GM18951 (cell line): ENCODE results near the gene RRP36.

Experiments used
- POLR2A ChIP-seq: IDR thresholded peaks from 4 replicates; pipeline ENCODE4 v1.6.1; 2011; ENCODE audit warnings: mild to moderate bottlenecking; ENCODE audit not compliant: insufficient read length, insufficient read depth; ENCODE audit errors: extremely low read depth
- in situ Hi-C: fragments of 300-500 bp; cut with MboI; formaldehyde crosslinking; loops from one replicate; pipeline ENCODE4 v1.12.0; 2022; ENCODE audit warnings: low sequenced_read_pairs, mixed read lengths, inconsistent platforms; ENCODE audit not compliant: unreplicated experiment

RRP36 gene

DNA sequence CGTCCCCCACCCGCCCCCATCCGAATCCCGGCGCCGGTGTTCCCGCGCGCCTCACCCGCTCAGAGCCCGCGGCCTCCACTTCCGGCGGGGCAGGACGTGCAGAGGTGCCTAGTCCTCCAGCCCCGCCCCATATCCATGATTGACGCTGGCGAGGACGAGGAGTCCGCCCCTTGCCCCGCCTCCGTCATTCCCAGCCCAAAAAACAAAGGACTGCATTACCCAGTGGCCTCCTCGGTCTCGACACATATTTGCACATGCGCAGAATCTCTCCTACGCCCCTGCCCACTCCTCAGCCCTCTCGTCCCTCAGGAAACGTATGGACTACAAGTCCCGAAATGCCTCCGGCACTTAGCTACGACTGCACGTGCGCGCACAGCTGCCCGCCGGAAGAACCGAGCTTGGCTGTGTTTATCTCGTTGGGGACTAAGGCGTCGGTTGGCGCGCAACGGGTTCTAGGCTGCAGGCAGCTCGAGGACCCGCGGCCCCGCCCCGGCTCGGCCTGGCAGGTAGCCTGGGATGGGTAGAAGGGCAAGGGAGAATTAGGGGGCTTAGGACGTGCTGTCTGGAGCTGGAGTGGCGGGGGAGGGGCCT, 7.5 kb upstream of the RRP36 start, which contains the start of the genes KLHDC3 and MEA1:
TSS of gene KLHDC3 (plus strand) at position 407 of the 591 bp plus-strand sequence. CDS start 2,944 bp downstream, outside the sequence.
TSS of gene MEA1 (minus strand) at position 104 of the 591 bp plus-strand sequence. CDS start 133 bp downstream, outside the sequence.
- TF ChIP-seq POLR2A: peak; percentile 79
- in situ Hi-C loops: no loop called here

DNA sequence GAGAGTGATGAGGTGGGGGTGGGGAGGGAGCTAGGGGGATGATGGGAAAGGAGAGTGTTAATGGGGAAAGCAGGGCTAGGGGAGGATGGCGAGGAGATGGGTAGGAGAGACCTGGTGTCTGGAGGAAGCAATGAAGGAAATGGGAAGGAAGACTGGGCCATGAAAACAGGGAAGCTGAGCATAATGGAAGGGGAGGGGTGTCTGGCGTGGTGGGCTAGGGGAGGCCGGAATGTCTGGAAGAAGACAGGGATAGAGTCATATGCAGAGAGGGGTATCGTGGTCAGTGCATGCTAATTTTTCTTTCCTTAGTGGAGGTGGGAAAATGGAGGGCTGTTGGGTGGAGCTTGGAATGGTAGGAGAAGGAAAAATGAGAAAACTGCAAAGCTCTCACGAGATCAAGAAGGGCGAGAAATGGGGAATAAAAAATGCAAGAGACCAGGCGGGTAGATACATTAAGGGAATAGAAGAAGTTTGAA, 7.0 kb upstream of the RRP36 start:
- TF ChIP-seq POLR2A: no peak
- in situ Hi-C loops: no loop called here

DNA sequence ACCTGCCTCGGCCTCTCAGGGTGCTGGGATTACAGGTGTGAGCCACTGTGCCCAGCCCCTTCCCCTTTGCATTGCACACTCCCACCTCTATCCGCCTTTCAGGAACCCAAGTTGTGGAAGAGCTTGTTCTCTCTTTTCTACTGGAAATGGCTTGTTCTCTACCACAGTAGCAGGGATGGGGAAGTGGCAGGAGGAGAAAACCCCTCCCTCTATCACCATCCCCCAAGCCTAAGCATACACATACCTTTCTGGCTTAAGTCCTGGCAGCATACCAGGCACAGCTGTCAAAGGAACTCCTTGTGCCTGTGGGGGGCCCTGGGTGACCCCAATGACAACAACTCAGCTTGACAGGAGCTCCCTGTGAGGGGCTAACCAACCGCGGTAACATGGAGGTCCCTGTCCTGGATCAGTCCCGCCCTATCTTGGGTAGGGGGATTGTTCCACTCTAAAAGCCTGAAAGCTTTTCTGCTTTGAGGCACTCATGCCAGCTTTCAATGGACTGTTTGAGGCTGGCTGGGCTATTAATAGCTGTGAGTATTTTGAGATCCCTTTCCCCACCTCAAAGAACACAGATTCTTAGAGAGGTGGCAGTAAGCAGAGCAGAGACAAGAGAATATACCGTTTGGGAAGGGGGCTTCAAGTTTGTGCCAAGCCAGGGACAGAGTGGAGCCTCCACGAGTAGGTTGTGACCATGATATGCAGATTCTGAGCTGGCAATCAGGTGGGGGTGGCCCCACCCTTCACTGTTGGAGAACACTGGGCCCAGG, 5.1 kb upstream of the RRP36 start:
- in situ Hi-C loops: no loop called here
- TF ChIP-seq POLR2A: no peak

DNA sequence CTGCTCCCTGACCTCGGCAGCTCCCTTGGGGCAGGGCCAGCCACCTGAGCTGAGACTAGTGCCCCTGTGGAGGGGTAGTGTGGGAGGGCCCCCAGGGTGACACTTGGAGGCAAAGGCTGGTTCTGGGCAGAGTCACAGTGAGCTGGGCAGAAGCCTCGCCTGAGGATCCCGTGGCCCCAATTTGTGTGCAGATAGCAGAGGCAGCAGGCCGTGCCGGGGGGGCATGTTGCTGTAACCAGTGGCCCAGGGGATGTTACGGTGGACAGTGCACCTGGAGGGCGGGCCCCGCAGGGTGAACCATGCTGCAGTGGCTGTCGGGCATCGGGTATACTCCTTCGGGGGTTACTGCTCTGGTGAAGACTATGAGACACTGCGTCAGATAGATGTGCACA, 4.5 kb upstream of the RRP36 start:
- no peak for TF ChIP-seq POLR2A
- in situ Hi-C loops: no loop called here

DNA sequence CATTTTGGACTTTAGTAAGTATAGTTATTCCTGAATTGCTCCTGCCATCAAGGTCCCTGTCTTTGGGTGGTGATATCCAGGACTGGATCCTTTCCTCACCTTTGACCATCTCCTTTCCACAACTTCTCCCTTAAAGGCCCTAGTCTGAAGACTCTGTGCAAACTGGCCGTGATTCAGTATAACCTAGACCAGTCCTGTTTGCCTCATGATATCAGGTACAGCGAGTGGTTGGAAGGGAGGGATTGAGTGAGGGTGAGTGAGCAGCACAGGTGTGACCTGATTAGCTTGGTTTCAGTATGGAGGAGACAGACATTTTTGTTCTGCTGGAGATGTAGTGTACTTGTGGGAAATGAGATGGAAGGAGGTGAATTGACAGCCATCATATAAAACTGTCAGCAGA, 2.3 kb upstream of the RRP36 start:
- TF ChIP-seq POLR2A: no peak
- in situ Hi-C loops: no loop called here

DNA sequence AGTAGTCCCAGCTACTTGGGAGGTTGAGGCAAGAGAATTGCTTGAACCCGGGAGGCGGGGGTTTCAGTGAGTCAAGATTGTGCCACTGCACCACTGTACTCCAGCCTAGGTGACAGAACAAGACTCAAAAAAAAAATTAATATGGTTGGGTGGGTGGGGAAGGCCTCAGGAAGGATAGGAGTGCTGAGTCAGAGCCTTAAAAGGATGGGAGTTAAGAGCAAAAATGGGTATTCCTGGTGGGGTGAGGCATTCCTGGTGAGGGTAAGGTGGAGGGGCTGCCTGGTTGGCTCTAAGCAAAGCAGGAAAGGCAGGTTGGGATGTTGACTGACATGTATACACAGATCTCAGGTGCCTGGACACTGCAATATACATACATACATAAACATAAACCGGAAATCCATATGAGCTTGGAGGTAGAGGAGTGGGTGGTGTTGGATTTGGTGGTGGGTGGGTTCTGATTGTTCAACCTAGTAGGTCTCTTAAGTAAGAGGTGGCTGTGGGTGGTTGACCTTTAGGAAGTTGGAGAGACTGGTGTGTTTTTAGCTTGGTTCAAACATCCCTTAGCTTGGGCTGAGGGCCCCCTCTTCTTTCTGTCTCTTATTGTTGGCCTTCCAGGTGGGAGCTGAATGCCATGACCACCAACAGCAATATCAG, 1.2 kb upstream of the RRP36 start:
- in situ Hi-C loops: no loop called here
- no peak for TF ChIP-seq POLR2A

DNA sequence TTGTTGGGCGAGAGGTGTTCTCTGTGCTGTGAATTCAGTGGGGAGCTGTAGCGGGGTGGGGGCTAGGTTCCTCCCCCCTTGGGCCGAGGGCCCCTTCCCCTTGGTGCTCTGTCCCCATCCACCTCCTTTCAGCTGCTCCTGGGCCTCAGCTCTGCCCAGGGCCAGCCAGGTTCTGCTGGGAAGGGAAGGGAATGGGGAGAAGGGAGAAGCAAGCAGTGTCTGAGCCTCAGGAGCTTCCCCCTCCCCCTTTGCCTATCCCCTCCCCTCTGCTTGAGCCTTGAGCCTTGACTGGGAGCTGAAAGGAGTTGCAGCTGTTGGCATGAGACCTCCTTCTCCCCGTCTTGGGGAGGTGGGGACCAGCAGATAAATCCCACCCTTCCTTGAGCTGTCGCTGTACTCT, 576 bp upstream of the RRP36 start:
- in situ Hi-C loops: no loop called here
- no peak for TF ChIP-seq POLR2A

DNA sequence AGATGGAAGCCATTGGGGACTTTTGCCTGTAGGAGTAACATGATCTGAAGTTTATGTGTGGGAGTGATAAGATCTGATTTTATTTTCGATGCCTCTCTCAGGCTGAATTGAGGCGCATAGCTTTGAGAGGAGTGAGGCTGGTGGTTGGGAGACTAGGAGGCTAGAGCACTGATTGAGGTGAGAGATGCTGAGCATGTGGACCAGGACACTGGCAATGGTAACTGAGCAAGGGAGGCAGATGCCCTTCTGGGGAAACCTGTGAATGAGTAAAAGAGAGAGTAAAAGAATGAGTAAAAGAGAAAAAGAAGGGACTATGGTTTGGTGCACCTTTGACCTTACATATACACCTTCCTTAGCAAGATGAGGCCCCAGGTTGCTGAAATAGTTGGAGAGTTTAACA, 3.0 kb downstream of the RRP36 start:
- in situ Hi-C loops: no loop called here
- TF ChIP-seq POLR2A: no peak

DNA sequence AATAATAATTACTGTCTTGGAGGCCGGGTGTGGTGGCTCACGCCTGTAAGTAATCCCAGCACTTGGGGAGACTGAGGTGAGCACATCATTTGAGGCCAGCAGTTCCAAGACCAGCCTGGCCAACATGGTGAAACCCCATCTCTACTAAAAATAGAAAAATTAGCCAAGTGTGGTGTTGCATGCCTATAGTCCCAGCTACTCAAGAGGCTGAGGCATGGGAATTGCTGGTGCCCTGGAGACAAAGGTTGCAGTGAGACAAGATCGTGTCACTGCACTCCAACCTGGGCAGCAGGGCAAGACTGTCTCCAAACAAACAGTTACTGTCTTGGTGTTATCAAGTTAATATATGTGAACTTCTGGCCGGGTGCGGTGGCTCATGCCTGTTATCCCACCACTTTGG, 4.9 kb downstream of the RRP36 start:
- TF ChIP-seq POLR2A: no peak
- in situ Hi-C loops: no loop called here

DNA sequence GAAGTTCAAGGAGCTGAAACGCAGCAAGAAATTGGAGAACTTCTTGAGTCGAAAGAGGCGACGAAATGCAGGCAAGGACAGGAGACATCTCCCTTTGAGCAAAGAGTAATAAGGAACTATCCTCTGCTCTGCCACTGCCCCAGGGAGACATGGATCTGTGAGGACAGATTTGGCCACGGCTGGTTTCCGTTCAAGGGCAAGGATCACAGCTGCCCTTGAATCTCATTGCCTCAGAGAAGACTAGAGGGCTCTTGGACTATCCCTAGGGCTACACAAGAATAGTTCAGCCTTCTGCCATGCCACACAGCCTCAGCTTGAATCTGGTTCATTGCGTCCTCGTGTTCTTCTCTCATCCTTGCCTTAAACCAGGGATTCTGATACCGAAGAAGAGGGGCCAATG, 7.7 kb downstream of the RRP36 start:
- in situ Hi-C loops: no loop called here
- no peak for TF ChIP-seq POLR2A

DNA sequence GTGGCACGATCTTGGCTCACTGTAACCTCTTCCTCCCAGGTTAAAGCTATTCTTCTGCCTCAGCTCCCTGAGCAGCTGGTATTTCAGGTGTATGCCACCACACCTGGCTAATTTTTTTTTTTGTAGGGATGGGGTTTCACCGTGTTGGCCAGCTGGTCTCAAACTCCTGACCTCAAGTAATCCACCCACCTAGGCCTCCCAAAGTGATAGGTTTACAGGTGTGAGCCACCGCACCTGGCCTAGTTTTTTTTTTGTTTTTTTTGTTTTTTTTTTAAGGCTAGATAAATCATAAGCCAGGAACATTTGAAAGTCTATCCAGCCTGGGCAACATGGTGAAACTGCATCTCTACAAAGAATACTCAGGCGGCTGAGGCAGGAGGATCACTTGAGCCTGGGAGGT, 10.9 kb downstream of the RRP36 start:
- TF ChIP-seq POLR2A: no peak
- in situ Hi-C loops: no loop called here

DNA sequence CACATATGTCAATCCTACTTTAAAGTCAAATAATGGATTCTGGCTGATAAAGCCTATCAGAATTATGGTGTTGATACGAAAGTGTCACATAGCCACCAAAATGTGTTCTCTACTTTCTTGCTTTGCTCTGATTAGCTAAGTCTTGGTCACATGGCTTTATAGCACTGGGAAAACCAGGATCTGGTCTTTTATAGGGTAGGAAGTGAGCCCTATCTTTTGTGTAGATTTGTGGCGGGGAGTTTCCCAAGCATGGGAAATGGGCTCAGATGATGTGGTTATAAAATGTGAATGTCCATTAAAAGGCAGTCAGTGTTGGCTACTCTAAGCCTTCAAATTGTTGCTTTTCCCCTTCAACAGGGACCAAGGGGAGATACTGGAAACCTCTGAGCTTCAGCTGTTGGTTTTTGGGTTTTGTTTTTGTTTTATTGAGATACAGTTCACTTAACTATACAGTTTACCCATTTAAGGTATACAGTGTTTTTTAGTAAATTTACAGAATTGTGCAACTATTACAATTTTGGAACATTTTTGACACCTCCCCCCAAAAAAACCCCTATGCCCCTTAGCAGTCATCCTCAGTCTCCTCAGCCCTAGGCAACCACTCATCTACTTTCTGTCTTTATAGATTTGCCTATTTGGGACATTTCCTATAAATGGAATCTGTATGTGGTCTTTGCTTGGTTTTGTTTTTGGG, 12.2 kb downstream of the RRP36 start:
- in situ Hi-C loops: no loop called here
- TF ChIP-seq POLR2A: no peak

DNA sequence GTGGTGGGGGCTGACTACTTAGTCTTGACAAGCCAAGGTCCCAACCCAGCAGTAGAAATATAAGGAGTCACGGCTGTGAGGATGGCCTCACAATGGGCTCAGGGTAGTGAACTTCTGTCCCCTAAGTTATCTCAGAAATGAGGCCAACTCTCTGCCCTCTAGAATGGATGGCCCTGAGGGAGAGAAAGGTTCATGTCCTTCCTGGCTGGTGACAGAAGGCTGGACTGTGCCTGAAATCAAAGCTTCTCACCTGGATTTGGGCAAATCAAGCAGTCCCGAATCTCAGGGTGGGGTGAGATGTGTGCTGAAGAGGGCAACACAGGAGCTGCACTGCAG, 12.7 kb downstream of the RRP36 start:
- no peak for TF ChIP-seq POLR2A
- in situ Hi-C loops: no loop called here
